ENCODE measurements around the gene HEXB. TPM values are rescaled to one million over a fixed set of nuclear protein-coding genes. Genes with fewer than 3 reads are reported as not detected.
A peak's percentile ranks its signal among the peaks of the same experiment; 100 is the strongest.

The HEXB gene
- total and polyA plus RNA-seq, 4 donors = 88.9 to 170 (median 153) TPM

DNA sequence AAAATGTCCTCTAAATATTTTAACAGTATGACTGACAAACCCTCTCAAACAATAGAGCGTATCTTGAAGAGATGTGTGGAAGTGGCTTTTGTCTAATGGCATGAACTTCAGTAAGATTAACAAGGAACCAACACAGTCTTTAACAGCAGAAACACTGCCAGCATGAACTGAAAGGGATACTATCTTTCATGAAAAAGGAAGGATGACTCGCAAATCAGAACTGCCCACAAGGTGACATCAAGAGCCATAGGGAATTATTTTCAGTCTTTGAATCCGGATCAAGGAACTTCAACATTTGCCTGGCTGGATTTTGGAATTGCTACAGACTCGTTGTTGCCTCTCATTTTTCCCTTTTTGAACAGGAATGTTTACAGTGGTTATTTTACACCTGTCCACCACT lies 5.1 kb upstream of the HEXB start:
- H3K36me3 ChIP-seq (ENCODE audit: control insufficient read depth in 4 of 4, insufficient read depth in 4 of 4, low read length in 4 of 4) = no peaks in the 10 kb centered on the region
- H3K9me3 ChIP-seq (ENCODE audit: control insufficient read depth in 4 of 4, insufficient read depth in 3 of 4, low read length in 3 of 4) = no peaks in the 10 kb centered on the region
- no peak overlapping the region for H3K27ac ChIP-seq (ENCODE audit: low read depth in 1 of 2, low read length in 1 of 2)
- no peak overlapping the region for H3K4me3 ChIP-seq
- TF ChIP-seq, protein P1, sequence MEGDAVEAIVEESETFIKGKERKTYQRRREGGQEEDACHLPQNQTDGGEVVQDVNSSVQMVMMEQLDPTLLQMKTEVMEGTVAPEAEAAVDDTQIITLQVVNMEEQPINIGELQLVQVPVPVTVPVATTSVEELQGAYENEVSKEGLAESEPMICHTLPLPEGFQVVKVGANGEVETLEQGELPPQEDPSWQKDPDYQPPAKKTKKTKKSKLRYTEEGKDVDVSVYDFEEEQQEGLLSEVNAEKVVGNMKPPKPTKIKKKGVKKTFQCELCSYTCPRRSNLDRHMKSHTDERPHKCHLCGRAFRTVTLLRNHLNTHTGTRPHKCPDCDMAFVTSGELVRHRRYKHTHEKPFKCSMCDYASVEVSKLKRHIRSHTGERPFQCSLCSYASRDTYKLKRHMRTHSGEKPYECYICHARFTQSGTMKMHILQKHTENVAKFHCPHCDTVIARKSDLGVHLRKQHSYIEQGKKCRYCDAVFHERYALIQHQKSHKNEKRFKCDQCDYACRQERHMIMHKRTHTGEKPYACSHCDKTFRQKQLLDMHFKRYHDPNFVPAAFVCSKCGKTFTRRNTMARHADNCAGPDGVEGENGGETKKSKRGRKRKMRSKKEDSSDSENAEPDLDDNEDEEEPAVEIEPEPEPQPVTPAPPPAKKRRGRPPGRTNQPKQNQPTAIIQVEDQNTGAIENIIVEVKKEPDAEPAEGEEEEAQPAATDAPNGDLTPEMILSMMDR (IDR thresholded peaks at IDR 0.05; ENCODE audit: control extremely low read depth, extremely low read depth) = no peak
- ATAC-seq (ENCODE audit: insufficient read depth, low FRiP score) (no peak), DNase-seq (no peak)
- WGBS, 2 donors = 70 to 79% methylated on average over 4 of the region's 4 CpGs
- H3K9ac ChIP-seq (ENCODE audit: insufficient read depth in 1 of 2, low read length in 2 of 2) = no peak overlapping the region
- H3K27me3 ChIP-seq (ENCODE audit: control insufficient read depth in 3 of 3, insufficient read depth in 3 of 3, low read length in 2 of 3) = no peaks in the 10 kb centered on the region
- H3K4me1 ChIP-seq (ENCODE audit: control insufficient read depth in 5 of 5, insufficient read depth in 5 of 5, low read length in 5 of 5) = no peaks in the 10 kb centered on the region

DNA sequence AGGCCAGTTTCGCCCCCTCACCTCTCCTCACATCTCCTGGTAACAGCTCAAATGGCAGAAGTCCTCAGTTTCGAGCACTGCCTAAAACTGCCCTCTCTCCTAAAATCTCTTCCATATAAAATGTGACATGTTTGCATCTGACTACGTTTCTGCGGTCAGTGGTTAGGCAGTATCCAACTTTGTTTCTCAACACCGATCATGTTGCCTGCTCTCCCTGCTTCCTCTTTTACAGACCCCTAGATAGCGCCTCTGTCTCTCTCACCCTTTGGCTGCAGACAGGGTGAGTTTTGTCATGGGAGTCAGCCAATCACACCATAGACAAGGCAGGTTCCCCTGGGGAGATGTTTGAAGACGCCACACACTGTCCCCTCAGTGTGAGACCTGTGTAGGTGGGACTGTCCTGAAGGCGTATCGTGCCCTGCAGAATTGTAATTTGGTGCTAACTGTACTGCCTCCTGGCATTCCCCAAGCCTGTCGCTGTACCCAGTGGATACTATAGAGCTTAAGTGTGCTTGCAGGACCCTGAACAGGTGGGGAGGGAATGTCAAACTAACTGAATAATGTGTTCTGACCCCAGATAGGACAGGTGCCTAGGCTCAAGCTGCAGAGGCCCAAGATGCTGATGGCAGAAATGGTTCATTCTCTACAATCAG lies 1.1 kb downstream of the HEXB start:
- Histone ChIP-seq H3K9ac (ENCODE audit: insufficient read depth in 1 of 2, low read length in 2 of 2) (peak overlapping the region in 1 of 2 donors; percentile 68), H3K36me3 (ENCODE audit: control insufficient read depth in 4 of 4, insufficient read depth in 4 of 4, low read length in 4 of 4) (peaks cover 0 to 2% (median under 1%) of the 10 kb centered on the region in 4 donors), H3K27me3 (ENCODE audit: control insufficient read depth in 3 of 3, insufficient read depth in 3 of 3, low read length in 2 of 3) (no peaks in the 10 kb centered on the region), H3K27ac (ENCODE audit: low read depth in 1 of 2, low read length in 1 of 2) (peak overlapping the region; percentile 93), H3K4me3 (peak overlapping the region; percentile 87), H3K4me1 (ENCODE audit: control insufficient read depth in 5 of 5, insufficient read depth in 5 of 5, low read length in 5 of 5) (peaks cover 0 to 9% (median 4%) of the 10 kb centered on the region in 5 donors), H3K9me3 (ENCODE audit: control insufficient read depth in 4 of 4, insufficient read depth in 3 of 4, low read length in 3 of 4) (no peaks in the 10 kb centered on the region)
- peak in 2 of 3 donors; percentile 21 to 31 for DNase-seq
- 40 to 50% methylated on average over 10 of the region's 10 CpGs for WGBS, 2 donors
- TF ChIP-seq, protein P1 (IDR thresholded peaks at IDR 0.05; ENCODE audit: control extremely low read depth, extremely low read depth) = no peak
- ATAC-seq (ENCODE audit: insufficient read depth, low FRiP score) = peak; percentile 19

DNA sequence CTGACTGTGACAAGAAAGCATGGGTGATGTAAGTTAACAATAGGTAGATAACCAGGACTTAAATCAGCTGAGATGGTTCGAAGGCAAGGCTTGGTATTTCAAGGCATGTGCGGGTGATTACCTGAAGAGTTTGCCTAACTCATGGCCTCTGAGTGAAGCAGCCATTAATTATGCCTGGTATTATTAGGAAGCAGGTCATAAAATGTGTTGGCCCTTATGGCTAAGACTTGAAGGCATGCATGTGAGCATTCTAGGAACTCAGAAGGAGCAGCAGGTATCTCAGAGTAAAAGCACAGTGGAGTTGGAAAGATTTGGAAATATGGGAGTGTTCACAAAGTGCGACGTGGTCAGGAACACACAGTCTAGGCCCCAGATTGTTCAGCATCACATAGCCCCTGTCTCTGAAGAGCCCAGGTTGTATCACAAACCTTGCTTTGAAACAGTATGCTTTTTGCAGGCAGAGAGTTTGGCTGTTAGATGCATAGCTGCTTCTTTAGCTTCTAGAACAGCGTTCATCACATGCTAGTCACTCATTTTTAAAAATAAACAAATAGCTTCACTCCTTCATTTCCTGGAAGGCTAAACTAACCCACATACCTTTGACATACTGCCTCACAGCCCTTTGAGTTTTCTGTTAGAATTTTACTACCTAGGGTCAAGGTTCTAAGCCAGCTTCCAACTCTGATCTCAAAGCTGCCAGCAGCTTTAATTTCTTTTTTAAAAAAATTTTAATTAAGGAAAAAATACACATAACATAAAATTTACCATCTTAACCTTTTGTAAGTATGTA lies 2.1 kb downstream of the HEXB start:
- no peak for ATAC-seq (ENCODE audit: insufficient read depth, low FRiP score)
- H3K9ac ChIP-seq (ENCODE audit: insufficient read depth in 1 of 2, low read length in 2 of 2) = no peak overlapping the region
- DNase-seq = no peak
- H3K27me3 ChIP-seq (ENCODE audit: control insufficient read depth in 3 of 3, insufficient read depth in 3 of 3, low read length in 2 of 3) = no peaks in the 10 kb centered on the region
- TF ChIP-seq, protein P1 (IDR thresholded peaks at IDR 0.05; ENCODE audit: control extremely low read depth, extremely low read depth) = no peak
- peak overlapping the region in 1 of 2 donors; percentile 57 for H3K27ac ChIP-seq (ENCODE audit: low read depth in 1 of 2, low read length in 1 of 2)
- H3K4me3 ChIP-seq = no peak overlapping the region
- 87 to 89% methylated on average over 5 of the region's 5 CpGs for WGBS, 2 donors
- no peaks in the 10 kb centered on the region for H3K9me3 ChIP-seq (ENCODE audit: control insufficient read depth in 4 of 4, insufficient read depth in 3 of 4, low read length in 3 of 4)
- peaks cover 0 to 9% (median 4%) of the 10 kb centered on the region in 5 donors for H3K4me1 ChIP-seq (ENCODE audit: control insufficient read depth in 5 of 5, insufficient read depth in 5 of 5, low read length in 5 of 5)
- H3K36me3 ChIP-seq (ENCODE audit: control insufficient read depth in 4 of 4, insufficient read depth in 4 of 4, low read length in 4 of 4) = peaks cover 0 to 3% (median 2%) of the 10 kb centered on the region in 4 donors

All from lung (tissue), 12 donors.